Fibroblast of skin of left biceps (primary cell): Measurements from ENCODE around the gene ZNF439.
A peak's percentile ranks its signal among the peaks of the same experiment; 100 is the strongest.
"Not testable (repeated sequence)": the region's sequence is repeated elsewhere in the genome, so short reads cannot be mapped to it uniquely, and the experiment has no call there.

Experiments used
- DNase-seq, 2 experiments: peaks; one replicate each; pipeline ENCODE4 v3.0.0-alpha.2; 2013; ENCODE audit warnings: low read depth in 2 of 2

Gene ZNF439

GRCh38 chr19:11868188-11868587 lies 19.7 kb downstream of the ZNF439 start:
- DNase-seq: no peak

- no peak for DNase-seq
Measured at GRCh38 chr19:11872624-11873023, 24.1 kb downstream of the ZNF439 start.

GRCh38 chr19:11873762-11874161 lies 25.2 kb downstream of the ZNF439 start:
- no peak for DNase-seq

GRCh38 chr19:11879687-11880266 lies 31.3 kb downstream of the ZNF439 start:
- DNase-seq: not testable (repeated sequence)

GRCh38 chr19:11880598-11880997 lies 32.1 kb downstream of the ZNF439 start:
- no peak for DNase-seq

GRCh38 chr19:11881151-11881800 lies 32.8 kb downstream of the ZNF439 start:
- no peak for DNase-seq

GRCh38 chr19:11882606-11883005 lies 34.1 kb downstream of the ZNF439 start:
- no peak for DNase-seq

GRCh38 chr19:11887234-11887610 lies 38.7 kb downstream of the ZNF439 start:
- no peak for DNase-seq

- DNase-seq: peak; percentile 25 to 36
Measured at GRCh38 chr19:11887611-11888531, 39.3 kb downstream of the ZNF439 start, which contains the start of gene ZNF69. Gene ZNF69 (plus strand): TSS chr19:11887782. CDS start chr19:11887924, 142 bp downstream.

- DNase-seq: not testable (repeated sequence)
Measured at GRCh38 chr19:11889901-11890300, 41.4 kb downstream of the ZNF439 start.

GRCh38 chr19:11890634-11891033 lies 42.1 kb downstream of the ZNF439 start:
- no peak for DNase-seq

GRCh38 chr19:11894851-11895250 lies 46.3 kb downstream of the ZNF439 start:
- no peak for DNase-seq

GRCh38 chr19:11902228-11902627 lies 53.7 kb downstream of the ZNF439 start:
- DNase-seq: no peak

- no peak for DNase-seq
Measured at GRCh38 chr19:11905928-11906327, 57.4 kb downstream of the ZNF439 start.

- DNase-seq: not testable (repeated sequence)
Measured at GRCh38 chr19:11911937-11912336, 63.4 kb downstream of the ZNF439 start.

- DNase-seq: not testable (repeated sequence)
Measured at GRCh38 chr19:11914417-11915051, 66.0 kb downstream of the ZNF439 start.
